Testis (tissue), 2 donors: Measurements from ENCODE around the gene IPO9.

Experiments used
- CTCF ChIP-seq, 3 experiments: fragments of 450-650 bp in 2 of 3; fragments of 200-600 bp in 1 of 3; sonication (generic) in 1 of 3; IDR thresholded peaks; one replicate each; pipeline ENCODE4 v1.5.1; 2016 to 2019; ENCODE audit warnings: antibody characterized with exemption in 3 of 3, mild to moderate bottlenecking in 2 of 3, moderate library complexity in 1 of 3
- POLR2A ChIP-seq: fragments of 450-650 bp; IDR thresholded peaks from one replicate; pipeline ENCODE4 v1.6.1; 2017; ENCODE audit warnings: antibody characterized with exemption, mild to moderate bottlenecking, moderate library complexity

- no peak for TF ChIP-seq CTCF (IDR thresholded peaks at IDR 0.05)
- TF ChIP-seq POLR2A = no peak
These were observed 8.5 kb upstream of the IPO9 start for GRCh38 chr1:201820413-201820812.
